ENCODE measurements around the gene BCL2L12. TPM values are rescaled to one million over a fixed set of nuclear protein-coding genes. Genes with fewer than 3 reads are reported as not detected.
A peak's percentile ranks its signal among the peaks of the same experiment; 100 is the strongest.

The BCL2L12 gene
- total RNA-seq, 2 donors from 2014 or later, result 17.4 to 60.9 TPM

DNA sequence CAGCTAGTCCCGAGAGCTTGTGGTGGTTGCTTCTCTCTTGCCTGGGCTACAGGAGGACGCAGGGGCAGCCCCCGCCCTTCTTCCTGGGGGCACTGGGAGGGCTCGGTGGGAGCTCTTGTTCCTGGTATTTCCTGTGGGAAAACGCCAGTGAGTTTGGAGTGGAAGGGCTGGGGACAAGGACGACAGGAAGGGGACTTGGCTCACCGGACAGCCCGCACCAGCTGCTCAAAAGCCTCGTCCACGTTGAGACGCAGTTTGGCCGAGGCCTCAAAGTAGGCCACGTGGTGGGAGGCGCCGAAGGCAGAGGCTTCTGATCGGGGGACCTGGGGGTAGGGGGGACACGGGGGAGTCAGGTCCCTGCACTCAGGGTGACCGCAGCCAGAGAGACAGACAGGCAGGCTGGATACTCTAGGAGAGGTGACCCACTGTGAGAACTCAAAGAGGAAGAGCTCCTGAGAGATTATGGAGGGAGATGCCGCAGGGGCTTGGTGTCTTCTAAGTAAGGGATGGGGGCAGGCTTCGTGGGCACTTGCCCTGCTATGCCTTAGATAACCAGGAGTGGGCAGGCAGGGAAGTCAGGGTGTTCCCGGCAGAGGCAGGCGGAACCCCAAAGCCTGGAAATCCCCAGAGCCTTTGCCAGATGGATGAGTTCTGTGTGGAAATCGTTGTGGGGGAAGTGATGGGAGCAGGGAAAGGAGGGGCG, 30.1 kb upstream of the BCL2L12 start:
- DNase-seq, result no peak
- Histone ChIP-seq H3K9ac (ENCODE audit: low read depth in 2 of 2, low read length in 2 of 2) (no peak overlapping the region), H3K36me3 (no peaks in the 10 kb centered on the region), H3K27ac (no peak overlapping the region), H3K4me3 (no peak overlapping the region), H3K27me3 (no peaks in the 10 kb centered on the region), H3K9me3 (no peaks in the 10 kb centered on the region), H3K4me1 (no peaks in the 10 kb centered on the region)
- no peak for TF ChIP-seq CTCF (IDR thresholded peaks at IDR 0.05)
- intact Hi-C loops (cut with DNase I), result loop anchor here (5.0 kb wide), 1 partner anchor 43 kb away; the partner anchor contains the start of gene PRR12

- Histone ChIP-seq H3K9me3 (no peaks in the 10 kb centered on the region), H3K4me1 (no peaks in the 10 kb centered on the region), H3K27ac (no peak overlapping the region), H3K36me3 (no peaks in the 10 kb centered on the region), H3K4me3 (no peak overlapping the region), H3K9ac (ENCODE audit: low read depth in 2 of 2, low read length in 2 of 2) (no peak overlapping the region), H3K27me3 (no peaks in the 10 kb centered on the region)
- TF ChIP-seq CTCF (IDR thresholded peaks at IDR 0.05), result no peak
- no peak for DNase-seq
- intact Hi-C loops (cut with DNase I), result loop anchor here (5.0 kb wide), 1 partner anchor 44 kb away; the partner anchor contains the start of gene PRR12
Measured at GRCh38 chr19:49636233-49636932, 29.4 kb upstream of the BCL2L12 start.

DNA sequence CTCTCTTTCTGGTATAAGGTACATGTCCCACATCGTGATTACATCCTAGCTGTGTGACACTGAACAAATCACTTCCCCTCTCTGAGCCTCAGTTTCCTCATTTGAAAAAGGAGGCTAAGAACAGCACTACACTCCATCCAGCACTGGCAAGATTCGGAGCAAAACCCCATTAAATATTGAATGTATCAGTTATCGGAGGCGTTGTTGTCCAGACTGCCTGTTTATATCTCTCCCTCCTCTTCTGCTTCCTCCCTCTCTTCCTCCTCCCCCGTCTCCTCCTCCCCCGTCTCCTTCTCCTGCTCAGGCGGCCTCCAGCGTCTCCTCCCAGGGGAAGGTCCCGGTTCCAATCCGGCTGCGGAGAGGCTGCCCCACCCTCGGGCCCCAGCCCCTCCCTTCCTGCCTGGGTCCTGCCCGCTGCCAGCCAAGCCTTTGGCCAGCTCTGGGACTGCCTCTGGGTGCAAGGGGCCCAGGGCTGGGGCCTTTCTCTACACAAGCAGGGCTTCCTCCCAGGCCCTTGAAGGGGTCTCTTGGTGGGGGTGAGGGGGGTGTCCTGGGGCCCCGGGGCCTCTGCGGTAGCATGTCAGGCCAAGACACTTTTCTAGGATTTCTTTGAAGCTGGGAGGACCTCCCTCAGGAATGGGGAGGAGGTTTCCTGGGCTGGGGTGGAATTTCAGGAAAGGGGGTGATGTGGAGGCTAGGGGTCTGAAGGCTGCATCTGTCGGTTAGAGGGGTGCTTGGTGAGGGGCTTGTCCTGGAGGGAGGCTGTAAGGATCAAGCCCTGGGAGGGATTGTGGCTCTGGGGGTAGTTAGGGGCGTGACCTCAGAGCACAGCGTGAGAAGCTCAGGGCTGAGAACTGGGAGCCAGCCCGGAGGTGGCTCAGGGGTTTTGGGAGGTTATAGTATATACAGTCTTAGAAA, 27.7 kb upstream of the BCL2L12 start:
- H3K4me1 ChIP-seq, result peaks cover 3% of the 10 kb centered on the region
- H3K9me3 ChIP-seq, result no peaks in the 10 kb centered on the region
- no peaks in the 10 kb centered on the region for H3K27me3 ChIP-seq
- peak; percentile 94 for DNase-seq
- H3K4me3 ChIP-seq, result peak overlapping the region; percentile 10
- H3K9ac ChIP-seq (ENCODE audit: low read depth in 2 of 2, low read length in 2 of 2), result peak overlapping the region; percentile 57 to 86
- no peaks in the 10 kb centered on the region for H3K36me3 ChIP-seq
- no peak for TF ChIP-seq CTCF (IDR thresholded peaks at IDR 0.05)
- intact Hi-C loops (cut with DNase I), result loop anchor here (5.0 kb wide), 1 partner anchor 46 kb away; the partner anchor contains the start of gene PRR12
- peak overlapping the region; percentile 87 for H3K27ac ChIP-seq

DNA sequence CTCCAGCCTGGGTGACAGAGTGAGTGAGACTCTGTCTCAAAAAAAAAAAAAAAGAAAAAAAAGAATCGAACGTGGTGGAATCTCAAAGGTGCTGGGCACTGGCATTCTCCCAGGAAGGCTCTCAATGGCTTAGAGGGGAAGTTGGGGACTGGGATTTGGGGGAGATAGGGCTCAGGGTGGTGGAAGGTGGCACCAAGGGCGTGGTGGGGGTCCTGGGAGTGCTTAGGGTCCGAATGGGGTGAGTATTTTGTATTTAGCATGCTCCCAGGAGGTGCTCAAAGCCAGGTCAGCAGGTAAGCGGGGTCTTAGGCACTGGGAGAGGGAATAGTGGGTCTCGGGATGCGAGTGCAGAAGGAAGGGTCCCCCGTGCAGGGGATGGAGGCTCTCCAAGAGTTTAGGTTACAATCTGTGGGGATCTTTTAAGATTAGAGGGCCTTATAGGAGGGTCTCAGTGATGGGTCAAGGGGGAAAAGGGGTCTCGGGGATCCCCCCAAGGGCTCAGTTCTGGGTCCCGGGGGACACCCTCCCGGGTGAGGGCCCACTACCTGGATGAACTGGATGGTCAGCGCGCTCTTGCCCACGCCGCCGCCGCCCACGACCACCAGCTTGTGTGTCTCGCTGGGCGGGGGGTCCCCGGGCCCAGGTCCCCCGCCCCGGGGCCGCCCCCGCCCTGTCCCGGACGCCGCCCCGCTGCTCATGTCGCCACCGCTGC, 26.2 kb upstream of the BCL2L12 start:
- Histone ChIP-seq H3K27me3 (no peaks in the 10 kb centered on the region), H3K9me3 (no peaks in the 10 kb centered on the region), H3K9ac (ENCODE audit: low read depth in 2 of 2, low read length in 2 of 2) (peak overlapping the region; percentile 85 to 99), H3K36me3 (no peaks in the 10 kb centered on the region), H3K4me1 (peaks cover 6% of the 10 kb centered on the region), H3K4me3 (peak overlapping the region; percentile 54), H3K27ac (peak overlapping the region; percentile 87)
- no peak for TF ChIP-seq CTCF (IDR thresholded peaks at IDR 0.05)
- DNase-seq, result peak; percentile 41
- intact Hi-C loops (cut with DNase I), result loop anchor here (5.0 kb wide), 1 partner anchor 47 kb away; the partner anchor contains the start of gene PRR12
